RWPE2 (cell line): ENCODE data around the gene IL20RB.

ENCODE experiments used
- ATAC-seq: fragments of 200-7000 bp; cut with Tn5 transposase; 3 replicates; pipeline ENCODE4 v1.9.1; 2021; ENCODE audit warnings: low read depth
- DNase-seq: peaks from one replicate; pipeline ENCODE4 v3.0.0-alpha.2; 2020; ENCODE audit warnings: low spot score
- H3K27ac ChIP-seq: fragments of 450-650 bp; 2 replicates; pipeline ENCODE4 v1.5.1; 2017; ENCODE audit warnings: mild to moderate bottlenecking; ENCODE audit not compliant: poor library complexity, severe bottlenecking
- H3K27me3 ChIP-seq: fragments of 250-450 bp; sonication (Bioruptor Pico); 2 replicates; pipeline ENCODE4 v1.5.1; 2021; ENCODE audit warnings: mild to moderate bottlenecking, moderate library complexity; ENCODE audit not compliant: insufficient read depth, poor library complexity, severe bottlenecking
- H3K36me3 ChIP-seq: fragments of 250-450 bp; sonication (Bioruptor Pico); 2 replicates; pipeline ENCODE4 v1.5.1; 2020; ENCODE audit warnings: low read depth, mild to moderate bottlenecking, moderate library complexity
- H3K4me1 ChIP-seq: fragments of 250-450 bp; sonication (Bioruptor Pico); 2 replicates; pipeline ENCODE4 v1.5.1; 2021; ENCODE audit warnings: mild to moderate bottlenecking, moderate library complexity; ENCODE audit not compliant: insufficient read depth, poor library complexity, severe bottlenecking
- H3K4me3 ChIP-seq: fragments of 250-450 bp; sonication (Bioruptor Pico); 2 replicates; pipeline ENCODE4 v1.5.1; 2021; ENCODE audit warnings: mild to moderate bottlenecking, moderate library complexity; ENCODE audit not compliant: severe bottlenecking
- H3K9me3 ChIP-seq: fragments of 250-450 bp; sonication (Bioruptor Pico); 2 replicates; pipeline ENCODE4 v1.5.1; 2021; ENCODE audit warnings: mild to moderate bottlenecking, moderate library complexity; ENCODE audit not compliant: severe bottlenecking
- CTCF ChIP-seq: fragments of 450-650 bp; IDR thresholded peaks from one replicate; pipeline ENCODE4 v1.5.1; 2017; ENCODE audit warnings: mild to moderate bottlenecking, moderate library complexity; ENCODE audit not compliant: poor library complexity, severe bottlenecking

IL20RB gene

GRCh38 chr3:137047240-137047639, 89.5 kb downstream of the IL20RB start:
- no peak for ATAC-seq
- H3K27me3 ChIP-seq = no peaks in the 10 kb centered on the region
- H3K27ac ChIP-seq = no peak overlapping the region
- DNase-seq = no peak
- no peaks in the 10 kb centered on the region for H3K9me3 ChIP-seq
- H3K4me1 ChIP-seq = no peaks in the 10 kb centered on the region
- H3K4me3 ChIP-seq = no peak overlapping the region
- peaks cover 2% of the 10 kb centered on the region; the same call in 1 of the 2 replicates for H3K36me3 ChIP-seq
- TF ChIP-seq CTCF = no peak

GRCh38 chr3:137050281-137050680, 92.5 kb downstream of the IL20RB start:
- H3K36me3 ChIP-seq = peaks cover 3% of the 10 kb centered on the region; the same call in 1 of the 2 replicates
- H3K4me3 ChIP-seq = no peak overlapping the region
- TF ChIP-seq CTCF = no peak
- H3K4me1 ChIP-seq = no peaks in the 10 kb centered on the region
- H3K27ac ChIP-seq = no peak overlapping the region
- no peaks in the 10 kb centered on the region for H3K27me3 ChIP-seq
- no peaks in the 10 kb centered on the region for H3K9me3 ChIP-seq
- no peak for ATAC-seq
- DNase-seq = no peak

- no peak overlapping the region for H3K4me3 ChIP-seq
- DNase-seq = no peak
These were observed 94.5 kb downstream of the IL20RB start for GRCh38 chr3:137052298-137052697.

More at GRCh38 chr3:137052298-137052697, 94.5 kb downstream of the IL20RB start:
- peaks cover 3% of the 10 kb centered on the region; the same call in 1 of the 2 replicates for H3K36me3 ChIP-seq
- TF ChIP-seq CTCF = no peak
- H3K4me1 ChIP-seq = no peaks in the 10 kb centered on the region
- no peak overlapping the region for H3K27ac ChIP-seq
- H3K9me3 ChIP-seq = no peaks in the 10 kb centered on the region
- no peaks in the 10 kb centered on the region for H3K27me3 ChIP-seq
- no peak for ATAC-seq
